Measurements from ENCODE around the gene PAPOLA. TPM values are rescaled to one million over a fixed set of nuclear protein-coding genes. Genes with fewer than 3 reads are reported as not detected.

Gene PAPOLA
- total and polyA plus RNA-seq, 8 donors = 140 to 264 (median 232) TPM

DNA sequence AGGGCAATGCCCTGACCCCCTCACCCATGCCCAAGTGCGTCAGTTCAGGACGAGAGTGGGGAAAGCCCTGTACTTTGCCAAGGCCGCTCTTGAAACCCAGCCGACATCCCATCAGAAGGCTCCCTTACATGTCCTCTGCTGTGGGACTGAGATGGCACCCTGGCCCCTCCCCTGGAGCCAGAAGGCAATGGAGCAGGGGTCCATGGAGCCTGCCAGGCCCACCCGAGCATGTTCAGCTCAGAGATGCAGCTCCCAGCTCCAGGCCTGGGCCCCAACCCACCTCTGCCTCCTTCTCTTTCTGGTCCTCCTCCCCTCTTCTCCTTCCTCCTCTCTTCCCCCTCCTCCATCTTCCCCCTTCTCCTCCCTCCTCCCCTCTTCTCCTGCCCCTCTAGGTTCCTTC lies 95.5 kb downstream of the PAPOLA start:
- TF ChIP-seq CTCF (IDR thresholded peaks at IDR 0.05) = no peak
- no peaks in the 10 kb centered on the region for H3K9me3 ChIP-seq
- ATAC-seq = no peak
- DNase-seq = no peak
- H3K36me3 ChIP-seq = no peaks in the 10 kb centered on the region
- peaks cover 0 to 3% of the 10 kb centered on the region in 2 donors for H3K4me1 ChIP-seq
- intact Hi-C loops (cut with DNase I) = no loop called here
- H3K4me3 ChIP-seq = no peak overlapping the region
- H3K27ac ChIP-seq = no peak overlapping the region
- peaks cover 4 to 43% of the 10 kb centered on the region in 2 donors for H3K27me3 ChIP-seq

GRCh38 chr14:96598332-96598928 lies 96.2 kb downstream of the PAPOLA start:
- no peaks in the 10 kb centered on the region for H3K36me3 ChIP-seq
- H3K27me3 ChIP-seq = peaks cover 0 to 42% of the 10 kb centered on the region in 2 donors
- no peak for DNase-seq
- TF ChIP-seq CTCF (IDR thresholded peaks at IDR 0.05) = no peak
- no peaks in the 10 kb centered on the region for H3K9me3 ChIP-seq
- no peak overlapping the region for H3K4me3 ChIP-seq
- no peak for ATAC-seq
- no peak overlapping the region for H3K27ac ChIP-seq
- H3K4me1 ChIP-seq = no peaks in the 10 kb centered on the region
- intact Hi-C loops (cut with DNase I) = no loop called here

DNA sequence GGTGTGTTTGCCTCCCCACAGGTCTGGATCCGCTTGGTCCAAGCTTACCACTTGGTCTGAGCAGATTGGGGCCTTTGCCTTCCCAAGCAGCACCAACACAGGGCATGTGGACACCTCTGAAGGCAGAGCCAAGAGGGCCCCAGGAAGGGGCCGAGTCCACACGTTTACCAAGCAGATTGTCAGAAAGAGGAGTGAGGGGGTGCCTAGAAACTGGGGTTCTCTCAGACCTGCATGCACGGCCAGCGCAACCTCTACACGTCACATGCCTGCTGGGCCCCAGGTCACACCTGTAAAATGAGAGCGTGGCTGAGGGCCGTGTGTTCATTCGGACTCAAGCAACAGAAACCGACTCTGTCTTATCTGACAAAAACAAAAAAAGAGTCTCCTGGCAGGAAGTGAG lies 96.9 kb downstream of the PAPOLA start:
- DNase-seq = no peak
- intact Hi-C loops (cut with DNase I) = no loop called here

DNA sequence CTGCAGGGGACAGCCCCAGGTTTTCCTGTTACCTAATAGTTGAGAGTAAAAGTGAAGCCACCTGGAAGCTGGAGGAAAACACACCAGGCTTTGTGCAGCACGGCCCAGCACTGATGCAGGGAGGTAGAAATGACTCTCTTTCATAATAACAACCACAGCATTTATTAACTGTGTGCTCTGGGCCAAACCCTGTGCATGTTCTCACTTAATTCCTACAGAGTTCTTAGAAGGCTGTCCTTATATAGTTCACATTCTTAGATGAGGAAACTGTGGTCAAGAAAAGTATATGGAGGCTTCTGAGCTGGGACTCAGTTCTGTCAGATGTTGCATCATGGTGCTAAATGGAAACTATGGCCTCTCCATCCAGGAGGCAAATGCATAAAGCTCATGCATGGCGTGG lies 100.0 kb downstream of the PAPOLA start:
- no peaks in the 10 kb centered on the region for H3K36me3 ChIP-seq
- H3K4me3 ChIP-seq = no peak overlapping the region
- H3K27ac ChIP-seq = no peak overlapping the region
- ATAC-seq = no peak
- H3K9me3 ChIP-seq = no peaks in the 10 kb centered on the region
- intact Hi-C loops (cut with DNase I) = no loop called here
- TF ChIP-seq CTCF (IDR thresholded peaks at IDR 0.05) = no peak
- peaks cover 0 to 41% of the 10 kb centered on the region in 2 donors for H3K27me3 ChIP-seq
- DNase-seq = no peak
- H3K4me1 ChIP-seq = no peaks in the 10 kb centered on the region

More for the DNA sequence above, 96.9 kb downstream of the PAPOLA start:
- no peaks in the 10 kb centered on the region for H3K36me3 ChIP-seq
- no peak overlapping the region for H3K27ac ChIP-seq
- H3K4me3 ChIP-seq = no peak overlapping the region
- H3K27me3 ChIP-seq = peaks cover 0 to 37% of the 10 kb centered on the region in 2 donors
- no peaks in the 10 kb centered on the region for H3K9me3 ChIP-seq
- no peak for ATAC-seq
- no peaks in the 10 kb centered on the region for H3K4me1 ChIP-seq
- TF ChIP-seq CTCF (IDR thresholded peaks at IDR 0.05) = no peak

- intact Hi-C loops (cut with DNase I) = no loop called here
- no peaks in the 10 kb centered on the region for H3K4me1 ChIP-seq
- H3K36me3 ChIP-seq = no peaks in the 10 kb centered on the region
- no peak overlapping the region for H3K27ac ChIP-seq
- no peaks in the 10 kb centered on the region for H3K9me3 ChIP-seq
- no peak overlapping the region for H3K4me3 ChIP-seq
- peaks cover 0 to 37% of the 10 kb centered on the region in 2 donors for H3K27me3 ChIP-seq
- ATAC-seq (no peak), DNase-seq (no peak)
- TF ChIP-seq CTCF (IDR thresholded peaks at IDR 0.05) = no peak
Measured at GRCh38 chr14:96603350-96604255, 101.4 kb downstream of the PAPOLA start.
